Measurements from ENCODE around the gene TMEM8B. TPM values are rescaled to one million over a fixed set of nuclear protein-coding genes. Genes with fewer than 3 reads are reported as not detected.

The TMEM8B gene
- polyA plus RNA-seq, 1 donor (not counting 4 experiments of a cell fraction or from before 2014, with no cell fraction given), result 1.3 TPM

- H4K20me1 ChIP-seq (ENCODE audit: control insufficient read depth, extremely low read depth, insufficient read depth, low read length), result no peaks in the 10 kb centered on the region
- H2AFZ ChIP-seq (ENCODE audit: control insufficient read depth, low read length), result no peak overlapping the region
- TF ChIP-seq CTCF (optimal IDR thresholded peaks at IDR 0.05 in 1 of 3, IDR thresholded peaks at IDR 0.05 in 1 of 3, conservative IDR thresholded peaks at IDR 0.05 in 1 of 3; ENCODE audit: extremely low read depth in 1 of 3, insufficient read depth in 2 of 3, low read length in 3 of 3) (no peak), EZH2 (IDR thresholded peaks at IDR 0.05; ENCODE audit: low read length) (no peak)
- H3K9ac ChIP-seq (ENCODE audit: control insufficient read depth, extremely low read depth, insufficient read depth, low read length), result no peak overlapping the region
- FAIRE-seq, result no peak
- H3K79me2 ChIP-seq (ENCODE audit: control insufficient read depth, insufficient read depth, low read length), result no peaks in the 10 kb centered on the region
- no peaks in the 10 kb centered on the region for H3K9me3 ChIP-seq (ENCODE audit: control insufficient read depth, low read depth, low read length)
- dilution Hi-C loops (cut with MboI; ENCODE audit: extremely low pct_ligation_motif_present, low sequenced_read_pairs), result no loop called here
- H3K9me1 ChIP-seq (ENCODE audit: control insufficient read depth, extremely low read depth, insufficient read depth, low read length), result no peaks in the 10 kb centered on the region
- H3K36me3 ChIP-seq (ENCODE audit: control insufficient read depth in 2 of 2, extremely low read depth in 1 of 2, insufficient read depth in 2 of 2, low read length in 2 of 2), result no peaks in the 10 kb centered on the region
- DNase-seq (ENCODE audit: low read depth, low spot score), result no peak
- no peak overlapping the region for H3K27ac ChIP-seq (ENCODE audit: control insufficient read depth, insufficient read depth, low read length)
- no peak overlapping the region for H3K4me2 ChIP-seq (ENCODE audit: control insufficient read depth, extremely low read depth, insufficient read depth, low read depth, low read length)
- H3K27me3 ChIP-seq (ENCODE audit: control insufficient read depth, extremely low read depth, insufficient read depth, low read length), result no peaks in the 10 kb centered on the region
- H3K4me3 ChIP-seq (ENCODE audit: control insufficient read depth in 2 of 3, extremely low read depth in 1 of 3, insufficient read depth in 2 of 3, low read depth in 1 of 3, low read length in 3 of 3), result no peak overlapping the region
- peaks cover 6% of the 10 kb centered on the region for H3K4me1 ChIP-seq (ENCODE audit: control insufficient read depth, extremely low read depth, insufficient read depth, low read length)
Observed at GRCh38 chr9:35869621-35870216, 40.7 kb downstream of the TMEM8B start.

DNA sequence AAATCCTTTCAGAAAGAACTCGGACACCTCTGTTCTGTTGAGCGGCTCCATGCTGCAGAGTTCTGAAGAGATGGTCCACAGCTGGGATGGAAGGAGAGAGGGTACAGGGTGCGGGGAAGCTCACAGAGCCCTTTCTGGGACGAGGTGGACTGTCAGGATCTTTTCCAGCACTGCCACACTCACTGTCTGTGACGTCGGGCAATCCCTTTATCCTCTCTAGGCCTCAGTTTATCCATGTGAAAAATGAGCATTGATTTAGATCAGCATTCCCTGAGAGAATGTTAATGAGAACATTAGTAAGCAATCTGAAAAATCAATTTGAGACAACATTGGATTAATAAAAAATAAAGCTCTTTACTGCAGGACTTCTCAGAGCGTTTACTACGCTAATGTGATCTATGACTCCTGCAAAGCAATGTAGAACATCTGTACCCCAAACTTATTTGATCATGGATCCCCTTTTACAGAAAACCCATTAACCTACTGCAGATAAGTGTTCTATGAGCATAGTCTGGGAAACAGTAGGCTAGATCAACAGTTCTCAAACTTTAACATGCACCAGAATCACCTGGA, 41.4 kb downstream of the TMEM8B start, which contains the start of gene OR13J1:
OR13J1 (minus strand) TSS at position 51 of the 573 bp plus-strand sequence; CDS start at position 51, 0 bp downstream.
- dilution Hi-C loops (cut with MboI; ENCODE audit: extremely low pct_ligation_motif_present, low sequenced_read_pairs), result no loop called here
- FAIRE-seq (no peak), DNase-seq (ENCODE audit: low read depth, low spot score) (no peak)
- Histone ChIP-seq H3K9ac (ENCODE audit: control insufficient read depth, extremely low read depth, insufficient read depth, low read length) (no peak within 1 kb of the TSS), H4K20me1 (ENCODE audit: control insufficient read depth, extremely low read depth, insufficient read depth, low read length) (no peaks in the 10 kb centered on the region), H3K4me1 (ENCODE audit: control insufficient read depth, extremely low read depth, insufficient read depth, low read length) (peaks cover 6% of the 10 kb centered on the region), H3K27ac (ENCODE audit: control insufficient read depth, insufficient read depth, low read length) (no peak within 1 kb of the TSS), H3K9me3 (ENCODE audit: control insufficient read depth, low read depth, low read length) (no peaks in the 10 kb centered on the region), H2AFZ (ENCODE audit: control insufficient read depth, low read length) (no peak within 1 kb of the TSS), H3K4me2 (ENCODE audit: control insufficient read depth, extremely low read depth, insufficient read depth, low read depth, low read length) (no peak within 1 kb of the TSS), H3K4me3 (ENCODE audit: control insufficient read depth in 2 of 3, extremely low read depth in 1 of 3, insufficient read depth in 2 of 3, low read depth in 1 of 3, low read length in 3 of 3) (no peak within 1 kb of the TSS), H3K9me1 (ENCODE audit: control insufficient read depth, extremely low read depth, insufficient read depth, low read length) (no peaks in the 10 kb centered on the region), H3K27me3 (ENCODE audit: control insufficient read depth, extremely low read depth, insufficient read depth, low read length) (no peaks in the 10 kb centered on the region), H3K79me2 (ENCODE audit: control insufficient read depth, insufficient read depth, low read length) (no peaks in the 10 kb centered on the region), H3K36me3 (ENCODE audit: control insufficient read depth in 2 of 2, extremely low read depth in 1 of 2, insufficient read depth in 2 of 2, low read length in 2 of 2) (no peaks in the 10 kb centered on the region)
- TF ChIP-seq CTCF (optimal IDR thresholded peaks at IDR 0.05 in 1 of 3, IDR thresholded peaks at IDR 0.05 in 1 of 3, conservative IDR thresholded peaks at IDR 0.05 in 1 of 3; ENCODE audit: extremely low read depth in 1 of 3, insufficient read depth in 2 of 3, low read length in 3 of 3) (no peak), EZH2 (IDR thresholded peaks at IDR 0.05; ENCODE audit: low read length) (no peak)
